ENCODE data around the gene TRIM28. TPM values are rescaled to one million over a fixed set of nuclear protein-coding genes. Genes with fewer than 3 reads are reported as not detected.

Gene TRIM28
- total RNA-seq, 1 experiment from 2014 or later: 908 TPM

DNA sequence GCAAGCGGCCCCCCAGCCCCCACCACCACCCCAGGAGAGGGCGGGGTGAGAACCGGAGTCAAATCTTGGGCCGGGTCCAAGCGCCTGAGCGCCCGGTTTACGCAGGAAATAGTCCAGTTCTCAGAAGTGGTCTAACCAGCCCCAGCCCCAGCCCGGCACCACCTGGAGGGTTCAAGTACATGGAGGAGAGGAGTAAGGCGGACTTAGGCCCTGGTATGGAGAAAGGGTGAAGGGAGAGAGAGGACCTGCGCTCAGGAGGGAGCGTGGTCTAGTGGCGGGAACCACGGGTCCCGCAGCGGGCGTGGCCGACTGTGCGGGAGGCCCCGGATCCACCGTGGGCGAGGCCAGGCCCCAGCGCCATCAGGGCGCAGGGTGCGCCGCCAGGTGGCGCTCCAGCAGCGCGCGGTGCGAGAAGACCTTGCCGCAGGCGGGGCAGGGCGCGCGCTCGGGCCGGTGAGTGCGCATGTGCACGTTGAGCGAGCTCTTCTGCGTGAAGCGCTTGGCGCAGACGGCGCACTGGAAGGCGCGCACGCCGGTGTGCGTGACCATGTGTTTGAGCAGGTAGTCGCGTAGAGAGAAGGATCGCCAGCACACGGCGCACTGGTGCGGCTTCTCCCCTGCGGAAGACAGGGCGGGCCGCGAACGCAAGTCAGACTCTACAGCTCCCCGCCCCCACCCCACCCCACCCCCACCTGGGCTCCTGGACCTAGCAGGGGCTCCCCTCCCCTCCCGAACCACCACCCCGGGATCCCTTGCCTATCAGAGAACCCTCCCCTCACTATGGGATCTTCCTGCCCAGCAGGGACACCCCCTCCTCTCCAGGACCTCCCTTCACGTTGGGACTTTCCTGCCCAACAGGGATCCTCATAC is 29.9 kb upstream of the TRIM28 start (continued):
- TF ChIP-seq, protein P1, sequence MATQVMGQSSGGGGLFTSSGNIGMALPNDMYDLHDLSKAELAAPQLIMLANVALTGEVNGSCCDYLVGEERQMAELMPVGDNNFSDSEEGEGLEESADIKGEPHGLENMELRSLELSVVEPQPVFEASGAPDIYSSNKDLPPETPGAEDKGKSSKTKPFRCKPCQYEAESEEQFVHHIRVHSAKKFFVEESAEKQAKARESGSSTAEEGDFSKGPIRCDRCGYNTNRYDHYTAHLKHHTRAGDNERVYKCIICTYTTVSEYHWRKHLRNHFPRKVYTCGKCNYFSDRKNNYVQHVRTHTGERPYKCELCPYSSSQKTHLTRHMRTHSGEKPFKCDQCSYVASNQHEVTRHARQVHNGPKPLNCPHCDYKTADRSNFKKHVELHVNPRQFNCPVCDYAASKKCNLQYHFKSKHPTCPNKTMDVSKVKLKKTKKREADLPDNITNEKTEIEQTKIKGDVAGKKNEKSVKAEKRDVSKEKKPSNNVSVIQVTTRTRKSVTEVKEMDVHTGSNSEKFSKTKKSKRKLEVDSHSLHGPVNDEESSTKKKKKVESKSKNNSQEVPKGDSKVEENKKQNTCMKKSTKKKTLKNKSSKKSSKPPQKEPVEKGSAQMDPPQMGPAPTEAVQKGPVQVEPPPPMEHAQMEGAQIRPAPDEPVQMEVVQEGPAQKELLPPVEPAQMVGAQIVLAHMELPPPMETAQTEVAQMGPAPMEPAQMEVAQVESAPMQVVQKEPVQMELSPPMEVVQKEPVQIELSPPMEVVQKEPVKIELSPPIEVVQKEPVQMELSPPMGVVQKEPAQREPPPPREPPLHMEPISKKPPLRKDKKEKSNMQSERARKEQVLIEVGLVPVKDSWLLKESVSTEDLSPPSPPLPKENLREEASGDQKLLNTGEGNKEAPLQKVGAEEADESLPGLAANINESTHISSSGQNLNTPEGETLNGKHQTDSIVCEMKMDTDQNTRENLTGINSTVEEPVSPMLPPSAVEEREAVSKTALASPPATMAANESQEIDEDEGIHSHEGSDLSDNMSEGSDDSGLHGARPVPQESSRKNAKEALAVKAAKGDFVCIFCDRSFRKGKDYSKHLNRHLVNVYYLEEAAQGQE (IDR thresholded peaks at IDR 0.05; ENCODE audit: low read depth): no peak
- TF ChIP-seq YY1 (IDR thresholded peaks at IDR 0.05; ENCODE audit: extremely low read depth, insufficient replicate concordance, low read depth, low read length) (peak; percentile 67), ELF1 (IDR thresholded peaks at IDR 0.05; ENCODE audit: borderline replicate concordance, low read depth) (no peak), JUND (IDR thresholded peaks at IDR 0.05) (no peak), EZH2 (IDR thresholded peaks at IDR 0.05) (no peak)

DNA sequence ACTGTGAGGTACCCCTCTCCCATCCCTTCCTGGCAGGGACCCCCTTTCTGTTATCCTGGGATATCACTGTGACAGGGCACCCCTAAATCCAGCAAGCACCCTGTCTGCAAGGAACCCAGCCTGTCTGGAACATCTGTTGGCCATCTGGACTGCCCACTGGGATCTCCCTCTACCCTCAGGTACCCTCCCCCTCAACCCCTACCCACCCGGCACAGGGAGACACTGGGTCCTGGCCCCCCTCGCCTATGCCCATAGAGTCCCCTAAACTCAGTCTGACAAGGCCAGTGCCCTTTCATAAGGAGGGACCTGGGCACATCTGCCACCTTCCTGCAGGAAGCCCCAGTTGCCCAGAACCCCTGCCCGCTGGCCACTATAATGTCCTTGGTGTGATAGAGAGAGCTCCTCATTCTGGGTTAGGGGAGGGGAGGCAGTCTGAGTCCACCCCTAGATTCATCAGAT is 29.3 kb upstream of the TRIM28 start:
- DNase-seq (ENCODE audit: low read depth, low spot score) (no peak), ATAC-seq (no peak)
- Histone ChIP-seq H3K79me2 (ENCODE audit: insufficient read depth, low read length) (peaks cover 51% of the 10 kb centered on the region), H3K36me3 (ENCODE audit: control insufficient read depth in 1 of 2, insufficient read depth in 2 of 2, low read length in 2 of 2) (peaks cover 2 to 17% of the 10 kb centered on the region in 2 experiments; a peak in 2 of 4 replicates), H4K20me1 (ENCODE audit: insufficient read depth) (no peaks in the 10 kb centered on the region), H3K9me2 (ENCODE audit: insufficient read depth) (no peaks in the 10 kb centered on the region), H3K27me3 (ENCODE audit: insufficient read depth, low read length) (no peaks in the 10 kb centered on the region), H3K4me1 (ENCODE audit: control insufficient read depth in 1 of 2, insufficient read depth in 2 of 2, low read length in 2 of 2) (peaks cover 11 to 32% of the 10 kb centered on the region in 2 experiments), H3K4me2 (ENCODE audit: low read length) (peak overlapping the region; percentile 98), H3K9ac (ENCODE audit: low read length) (peak overlapping the region; percentile 95), H3K4me3 (replicated peaks in 1 of 2; ENCODE audit: low read depth in 1 of 2, low read length in 2 of 2) (peak overlapping the region; percentile 78 to 91), H2AFZ (ENCODE audit: low read depth, low read length, poor library complexity, severe bottlenecking) (no peak overlapping the region), H3K9me3 (ENCODE audit: control insufficient read depth in 1 of 2, insufficient read depth in 1 of 2, low read depth in 1 of 2, low read length in 2 of 2) (no peaks in the 10 kb centered on the region), H3K27ac (ENCODE audit: low read depth, low read length) (peak overlapping the region; percentile 80)
- CTCF ChIA-PET: interaction anchor here (0.6 to 1.6 kb wide), 11 partner anchors 8 to 1194 kb away, joined by 3 to 11 read pairs (median 5); partner anchors contain the start of genes TRIM28, ZNF497 and ZNF543
- POLR2A ChIA-PET: interaction anchor here (0.9 to 2.1 kb wide), 7 partner anchors 15 to 286 kb away, joined by 3 to 10 read pairs (median 6); partner anchors contain the start of genes CHMP2A, ZNF446 and ZNF544
- BruUV-seq (replicated peaks): no TSS peak
- intact Hi-C loops (cut with micrococcal nuclease): loop anchor here (5.0 kb wide), 2 partner anchors 187 to 297 kb away; partner anchors contain the start of gene ZSCAN22
- TF ChIP-seq CBX3 (IDR thresholded peaks at IDR 0.05; ENCODE audit: low read depth) (no peak), JUND (IDR thresholded peaks at IDR 0.05) (no peak), FOSL1 (IDR thresholded peaks at IDR 0.05; ENCODE audit: low read depth) (no peak), EGR1 (IDR thresholded peaks at IDR 0.05; ENCODE audit: low read depth) (no peak), CEBPB (IDR thresholded peaks at IDR 0.05; ENCODE audit: low read depth) (no peak)
- RAD21 ChIA-PET (ENCODE audit: low non-redundant PET in 1 of 2, low total read pairs in 2 of 2, uncharacterized antibody in 2 of 2, unreplicated experiment in 2 of 2): interaction anchor here in 1 of 2 experiments (1.0 kb wide), 1 partner anchor 40 kb away, joined by 3 read pairs; the partner anchor contains the start of gene CHMP2A

All from HCT116 (cell line).